D341Med (cell line): ENCODE measurements around the gene GSG1L.

ENCODE experiments used
- DNase-seq: peaks from one replicate; pipeline ENCODE4 v3.0.0; 2012; ENCODE audit warnings: low spot score

GSG1L gene

DNA sequence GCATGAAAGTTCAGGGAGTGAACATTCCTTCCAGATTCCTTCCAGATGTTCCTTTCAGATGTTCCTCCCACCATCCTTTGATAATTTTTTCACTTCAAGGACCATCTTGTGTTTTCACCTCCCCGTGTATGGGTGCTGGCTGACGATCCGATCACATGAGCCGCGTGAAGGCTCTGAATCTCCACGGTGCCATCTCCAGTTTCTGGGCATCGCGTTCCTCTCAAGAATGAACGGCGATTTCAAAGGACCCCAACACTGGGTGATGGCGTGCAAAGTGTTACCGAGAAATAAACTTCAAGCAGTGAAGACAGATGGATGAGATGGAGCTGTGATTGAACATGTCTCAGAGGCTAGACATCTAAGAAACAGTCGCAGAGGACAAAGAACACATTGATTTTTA is 245.3 kb downstream of the GSG1L start:
- no peak for DNase-seq

DNA sequence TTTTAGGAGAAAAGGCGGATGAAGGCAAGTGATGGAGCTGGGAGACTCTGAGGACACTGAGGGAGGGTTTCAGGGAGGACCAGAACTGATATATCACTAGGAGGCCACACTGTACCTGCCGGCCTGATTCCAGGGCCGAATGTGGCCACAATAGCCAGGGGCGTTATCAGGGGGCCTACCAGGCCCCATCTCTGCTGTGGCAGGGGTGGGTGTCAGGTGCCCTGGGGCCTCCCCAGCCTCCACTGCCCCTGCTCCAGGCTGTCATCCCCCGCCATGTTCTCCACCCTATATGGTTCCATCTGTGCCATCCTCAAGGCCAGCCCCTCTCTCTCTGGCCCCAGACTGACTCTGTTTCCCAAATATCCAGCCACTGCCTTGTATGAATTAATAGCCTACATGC is 246.5 kb downstream of the GSG1L start:
- no peak for DNase-seq

DNA sequence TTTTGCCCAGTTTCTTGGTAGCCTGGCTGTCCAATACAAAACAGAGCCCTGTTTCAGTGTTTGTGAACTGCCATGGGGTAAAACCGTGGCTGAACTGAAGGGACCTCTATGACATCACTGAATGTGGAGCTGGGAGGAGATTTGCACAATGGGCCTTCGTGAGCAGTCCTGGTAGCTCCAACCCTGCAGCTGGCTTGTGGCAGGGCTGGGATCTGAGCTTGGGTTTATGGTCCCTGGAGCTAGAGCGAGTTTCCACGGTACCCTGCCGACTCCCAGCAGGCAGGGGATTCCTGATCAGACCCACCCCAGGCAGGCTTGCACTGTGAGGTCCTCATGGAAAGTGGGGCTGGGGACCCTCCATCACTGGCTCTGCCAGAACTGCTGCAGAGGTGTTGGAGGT is 247.0 kb downstream of the GSG1L start:
- no peak for DNase-seq

DNA sequence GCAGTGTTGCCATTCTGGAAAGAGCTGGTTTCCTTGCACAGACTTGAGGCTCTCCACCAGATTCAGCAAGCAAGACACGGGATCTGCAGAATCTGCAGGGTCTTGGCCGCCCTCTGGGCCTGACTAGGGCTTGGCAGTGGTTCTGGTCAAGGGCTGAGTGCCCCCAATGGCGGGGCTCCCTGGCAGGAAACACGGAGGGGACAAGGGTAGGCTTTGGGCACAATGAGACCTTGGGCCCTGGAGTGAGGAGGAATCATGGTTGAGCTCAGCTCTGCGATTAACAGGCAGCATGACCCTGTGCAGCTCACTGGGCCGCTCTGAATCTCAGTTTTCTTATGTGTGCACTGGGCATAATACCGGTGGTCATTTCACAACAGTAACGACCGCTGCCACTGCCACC is 249.9 kb downstream of the GSG1L start:
- peak; percentile 3 for DNase-seq

DNA sequence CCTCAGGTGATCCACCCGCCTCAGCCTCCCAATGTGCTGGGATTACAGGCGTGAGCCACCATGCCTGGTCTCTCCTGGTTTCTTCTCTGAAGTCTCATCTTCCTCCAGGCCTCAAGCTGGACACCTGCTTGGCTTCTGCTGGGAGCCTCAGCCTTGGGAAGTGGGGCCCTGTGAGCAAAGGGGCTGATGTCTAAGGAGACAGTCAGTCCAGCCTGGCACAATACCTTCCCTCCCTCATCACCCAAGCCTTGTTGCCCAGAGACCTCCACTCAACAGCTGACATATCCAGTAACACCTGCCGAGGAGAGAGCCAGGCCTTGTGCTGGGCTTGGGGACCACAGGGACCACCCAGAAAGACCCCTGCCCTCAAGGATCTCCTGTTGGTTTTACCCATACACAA is 251.6 kb downstream of the GSG1L start:
- peak; percentile 8 for DNase-seq

DNA sequence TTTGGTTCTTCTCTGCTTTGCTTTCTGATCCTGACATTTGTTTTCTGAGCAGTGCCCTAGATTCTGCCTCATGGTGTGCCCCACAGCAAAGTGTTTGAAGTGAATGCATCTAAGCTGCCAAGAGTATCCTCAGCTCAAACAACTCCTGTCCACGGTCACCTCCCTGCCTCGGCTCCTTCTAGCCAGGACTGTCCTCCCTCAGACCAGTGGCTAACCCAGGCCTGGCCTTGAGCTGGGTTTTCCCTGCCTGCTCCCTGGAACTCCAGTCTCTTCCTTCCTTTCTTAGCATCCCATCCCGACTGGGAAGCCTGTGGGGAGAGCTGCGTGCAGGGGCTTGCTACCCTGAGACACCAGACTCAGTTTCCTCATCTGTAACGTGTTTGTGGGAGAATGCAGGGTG is 256.5 kb downstream of the GSG1L start:
- no peak for DNase-seq

DNA sequence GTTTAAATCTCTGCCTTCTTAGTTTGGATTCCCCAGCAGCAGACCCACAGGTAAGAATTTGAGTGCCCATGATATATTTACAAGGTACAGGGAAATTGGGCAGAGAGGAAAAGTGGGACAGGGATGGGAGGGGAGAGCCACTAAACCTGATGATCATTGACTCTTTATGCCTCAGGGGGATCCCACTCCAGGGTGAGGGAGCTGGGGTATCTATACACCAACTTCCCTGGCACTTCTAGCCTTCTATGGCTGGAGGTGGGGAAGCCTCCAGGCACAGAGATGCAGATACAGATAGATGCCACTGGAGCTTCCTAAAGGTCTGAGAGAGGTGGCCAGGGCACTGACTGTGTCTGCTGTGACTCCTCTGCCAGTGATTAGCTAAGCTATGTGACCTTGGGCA is 257.1 kb downstream of the GSG1L start:
- no peak for DNase-seq

DNA sequence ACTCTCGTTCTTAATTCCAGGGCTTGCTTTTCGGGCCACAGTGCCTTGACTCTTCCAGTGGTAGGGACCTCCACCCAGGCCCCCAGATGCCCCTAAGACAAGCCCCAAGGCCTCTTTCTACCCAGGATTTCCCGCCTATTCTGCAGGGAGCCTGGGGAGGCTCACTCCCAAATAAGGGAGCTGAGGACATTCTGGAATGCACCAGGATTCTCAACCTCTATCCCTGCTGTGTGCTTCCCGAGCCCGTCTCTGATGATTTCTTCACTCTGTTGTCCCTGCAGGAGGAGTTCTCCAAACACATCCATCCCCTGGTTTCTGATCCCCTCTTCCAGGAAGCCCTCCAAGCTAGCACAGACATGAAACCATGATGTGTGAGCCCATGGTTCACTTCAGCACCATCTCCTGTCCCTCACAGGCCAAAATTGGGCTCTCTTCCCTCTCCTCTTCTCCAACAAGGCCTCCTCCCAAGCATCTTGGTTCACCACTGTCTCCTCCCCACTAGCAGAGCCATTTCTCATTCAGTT is 257.6 kb downstream of the GSG1L start:
- no peak for DNase-seq

DNA sequence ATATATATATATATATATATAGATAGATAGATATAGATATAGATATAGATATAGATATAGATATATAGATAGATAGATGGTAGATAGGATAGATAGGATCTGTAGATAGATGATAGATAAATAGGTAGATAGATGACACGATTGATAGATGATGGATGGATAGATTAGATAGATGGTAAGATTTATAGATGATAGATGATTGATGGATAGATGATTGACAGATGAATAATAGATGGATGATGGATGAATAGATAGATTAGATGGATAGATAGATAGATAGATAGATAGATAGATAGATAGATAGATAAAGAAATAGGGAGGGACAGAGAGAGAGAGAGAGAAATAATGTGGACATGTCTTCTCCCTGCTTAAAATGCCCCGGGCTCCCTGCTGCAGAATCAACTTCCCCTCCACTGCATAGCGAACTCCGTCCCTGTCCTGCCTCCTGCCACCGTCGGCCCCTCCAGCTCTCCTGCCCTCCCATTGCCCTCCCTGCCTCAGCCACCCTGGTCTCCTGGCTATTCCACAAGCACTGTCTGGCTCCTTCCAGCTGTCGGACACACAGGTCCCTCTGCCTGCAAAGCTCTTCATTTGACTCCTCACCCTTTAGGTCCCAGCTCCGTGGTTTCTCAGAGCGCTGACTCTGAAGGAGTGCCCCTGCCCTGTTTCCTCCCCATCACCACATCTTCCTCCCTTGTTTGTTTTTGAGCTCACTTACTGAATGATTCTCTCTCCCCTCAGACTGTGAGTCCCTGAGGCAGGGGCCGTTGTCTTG is 259.6 kb downstream of the GSG1L start:
- no peak for DNase-seq

DNA sequence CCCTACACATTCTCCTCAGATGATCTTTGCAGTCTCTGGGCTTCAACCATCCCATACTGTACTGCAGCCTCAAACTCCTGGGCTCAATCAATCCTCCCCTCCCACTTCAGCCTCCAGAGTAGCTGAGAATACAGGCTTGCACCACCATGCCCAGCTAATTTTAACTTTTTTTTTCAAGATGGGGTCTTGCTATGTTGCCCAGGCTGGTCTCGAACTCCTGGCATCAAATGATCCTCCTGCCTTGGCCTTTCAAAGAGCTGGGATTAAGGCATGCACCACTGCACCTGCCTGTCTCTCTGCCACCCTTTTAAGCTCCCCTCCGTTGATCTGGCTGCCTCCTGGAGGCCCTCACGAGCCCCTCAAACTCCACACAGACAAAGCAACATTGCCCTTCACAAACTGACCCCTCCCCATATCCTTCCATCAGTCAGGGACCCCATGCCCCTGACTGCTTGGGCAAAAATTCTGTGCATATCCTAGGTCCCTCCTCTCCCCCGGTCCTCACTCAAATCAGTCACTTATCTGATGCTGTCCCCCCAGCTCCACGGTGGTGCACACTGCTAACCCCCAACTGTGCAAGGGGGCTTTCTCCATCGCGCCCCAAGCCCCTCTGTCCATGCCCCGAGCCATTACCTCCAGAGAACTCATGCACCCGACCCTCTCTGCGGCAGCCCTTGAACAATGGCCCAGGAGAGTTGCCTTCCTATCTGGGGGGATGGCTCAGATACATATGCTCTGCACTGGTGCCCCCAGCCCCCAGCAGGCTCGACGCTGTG is 260.7 kb downstream of the GSG1L start:
- no peak for DNase-seq

DNA sequence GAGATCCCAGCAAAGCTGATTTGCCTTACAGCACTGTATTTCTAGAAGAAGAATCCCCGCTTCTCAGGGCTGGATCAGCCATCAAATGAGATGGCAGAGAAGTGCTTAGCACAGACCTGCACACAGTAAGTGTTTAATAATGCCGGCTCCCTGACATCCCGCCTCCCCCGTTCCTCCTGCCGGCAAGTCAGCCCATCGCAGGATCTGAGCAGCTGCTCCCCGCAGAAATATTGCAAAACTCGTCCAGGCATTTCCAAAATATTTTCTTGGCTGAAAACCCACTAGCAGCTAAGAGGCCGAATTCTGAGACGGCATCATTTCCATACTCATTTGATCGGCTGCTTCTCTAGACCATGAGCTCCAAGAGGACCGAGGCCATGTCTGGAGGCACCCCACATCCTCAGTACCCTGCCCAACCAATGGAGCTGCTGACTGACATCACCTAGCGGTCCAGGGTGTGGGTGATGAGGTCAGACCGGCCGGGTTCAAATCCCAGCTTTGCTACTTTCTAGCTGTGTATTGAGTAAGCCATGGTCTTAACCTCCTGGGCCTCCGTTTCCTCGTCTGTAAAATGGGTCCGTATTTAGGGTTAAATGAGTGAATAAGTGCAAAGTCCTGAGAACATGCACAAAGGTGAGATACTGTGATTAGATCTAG is 262.1 kb downstream of the GSG1L start:
- no peak for DNase-seq

DNA sequence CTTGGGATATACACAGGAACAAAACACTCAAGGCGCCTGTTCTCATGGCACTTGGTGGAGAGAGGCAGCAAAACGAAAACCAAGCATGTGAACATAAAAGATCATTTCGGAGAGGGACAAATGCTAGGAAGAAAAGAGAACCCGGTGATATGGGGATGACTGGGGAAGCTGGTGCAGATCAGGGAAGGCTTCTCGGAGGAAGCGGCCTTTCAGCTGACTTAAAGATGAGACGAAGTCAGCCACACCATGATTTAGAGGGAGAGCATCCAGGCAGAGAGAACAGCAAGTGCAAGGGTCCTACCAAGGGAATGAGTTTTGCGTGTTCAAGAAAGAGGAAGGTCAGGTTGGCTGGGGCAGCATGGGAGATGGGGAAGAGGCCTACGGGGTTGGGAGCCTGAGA is 262.7 kb downstream of the GSG1L start:
- DNase-seq, result no peak

DNA sequence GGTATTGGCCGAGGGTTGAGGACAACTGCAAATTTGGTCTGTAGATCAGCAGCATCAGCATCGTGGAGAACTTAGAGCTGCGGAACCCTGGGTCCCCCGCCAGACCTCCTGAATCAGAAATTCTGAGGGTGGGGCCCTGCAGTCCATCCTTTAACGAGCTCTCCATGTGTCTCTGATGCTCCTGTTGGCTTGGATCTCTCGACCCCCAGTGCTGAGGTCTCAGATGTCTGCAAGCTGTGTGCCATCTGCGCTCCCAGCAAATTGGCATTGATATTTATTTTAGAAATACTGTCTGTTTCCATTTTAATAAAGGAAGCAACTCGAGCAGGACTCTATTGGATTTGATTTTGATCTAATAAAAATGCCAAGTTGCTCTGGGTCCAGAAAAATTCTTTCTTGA is 263.6 kb downstream of the GSG1L start:
- DNase-seq, result no peak

DNA sequence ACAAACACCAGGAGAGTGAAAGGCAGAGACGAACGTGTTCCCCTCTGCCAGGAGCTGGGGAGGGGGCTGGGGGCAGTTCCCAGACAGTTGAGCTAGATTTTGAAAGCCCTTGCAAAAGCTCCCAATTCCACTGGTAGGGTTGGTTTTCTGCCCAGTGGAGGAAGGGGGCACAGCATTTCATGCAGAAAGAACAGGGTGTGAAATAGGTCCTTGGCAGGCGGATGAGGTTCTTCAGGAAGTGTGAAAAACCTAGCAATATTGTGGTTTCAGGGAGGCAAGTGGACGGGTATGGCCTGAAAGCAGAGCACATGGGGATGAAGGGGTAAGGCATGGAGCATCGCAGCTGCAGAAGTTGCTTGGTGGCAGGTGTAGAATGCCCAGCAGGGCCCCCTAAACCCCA is 265.3 kb downstream of the GSG1L start:
- no peak for DNase-seq

DNA sequence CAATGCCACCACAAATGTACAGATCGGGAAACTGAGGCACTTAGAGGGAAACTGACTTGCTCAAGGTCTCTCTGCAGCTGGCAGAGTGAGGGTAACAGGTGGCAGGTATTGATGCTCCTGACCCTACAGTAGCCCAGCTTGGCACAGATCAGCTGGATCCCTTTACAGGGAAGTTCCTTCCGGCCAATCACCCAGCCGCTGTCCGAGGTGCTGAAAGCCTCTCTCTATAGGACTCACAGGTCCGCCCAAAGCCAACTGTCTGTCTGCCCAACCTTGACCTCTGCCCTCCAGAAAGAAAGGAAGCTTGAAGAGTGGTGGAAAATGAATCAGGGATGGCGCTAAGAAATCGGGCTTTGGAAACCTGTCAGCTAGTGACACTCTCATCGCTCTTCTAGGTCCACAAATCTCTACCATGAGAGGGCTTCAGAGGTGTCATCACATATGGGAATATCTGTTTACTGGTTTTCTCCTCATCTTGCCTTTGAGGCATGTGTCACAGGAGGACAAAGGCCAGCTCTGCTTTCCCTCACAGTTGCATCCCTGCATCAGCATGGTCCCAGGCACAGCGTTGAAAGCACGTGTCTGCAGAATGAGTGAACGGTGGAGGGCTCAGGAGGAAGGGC is 267.4 kb downstream of the GSG1L start:
- no peak for DNase-seq

DNA sequence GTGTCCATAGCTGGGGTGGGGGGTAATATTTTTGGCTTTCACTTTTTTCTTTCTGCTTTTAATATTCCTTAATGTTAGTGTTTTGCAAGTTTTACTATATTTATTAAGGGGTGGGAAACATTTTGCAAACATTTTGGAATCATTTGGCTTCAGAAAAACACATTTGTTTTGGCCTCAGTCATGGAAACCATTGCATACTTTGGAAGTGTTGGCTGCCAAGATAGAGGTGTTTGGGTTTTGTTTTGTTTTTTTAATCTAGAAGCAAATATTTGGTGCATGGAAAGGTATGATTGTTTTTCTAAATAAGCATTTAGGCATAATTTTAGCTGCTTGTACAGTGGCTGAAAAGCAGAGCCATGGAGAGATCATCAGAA is 270.3 kb downstream of the GSG1L start:
- DNase-seq, result no peak

DNA sequence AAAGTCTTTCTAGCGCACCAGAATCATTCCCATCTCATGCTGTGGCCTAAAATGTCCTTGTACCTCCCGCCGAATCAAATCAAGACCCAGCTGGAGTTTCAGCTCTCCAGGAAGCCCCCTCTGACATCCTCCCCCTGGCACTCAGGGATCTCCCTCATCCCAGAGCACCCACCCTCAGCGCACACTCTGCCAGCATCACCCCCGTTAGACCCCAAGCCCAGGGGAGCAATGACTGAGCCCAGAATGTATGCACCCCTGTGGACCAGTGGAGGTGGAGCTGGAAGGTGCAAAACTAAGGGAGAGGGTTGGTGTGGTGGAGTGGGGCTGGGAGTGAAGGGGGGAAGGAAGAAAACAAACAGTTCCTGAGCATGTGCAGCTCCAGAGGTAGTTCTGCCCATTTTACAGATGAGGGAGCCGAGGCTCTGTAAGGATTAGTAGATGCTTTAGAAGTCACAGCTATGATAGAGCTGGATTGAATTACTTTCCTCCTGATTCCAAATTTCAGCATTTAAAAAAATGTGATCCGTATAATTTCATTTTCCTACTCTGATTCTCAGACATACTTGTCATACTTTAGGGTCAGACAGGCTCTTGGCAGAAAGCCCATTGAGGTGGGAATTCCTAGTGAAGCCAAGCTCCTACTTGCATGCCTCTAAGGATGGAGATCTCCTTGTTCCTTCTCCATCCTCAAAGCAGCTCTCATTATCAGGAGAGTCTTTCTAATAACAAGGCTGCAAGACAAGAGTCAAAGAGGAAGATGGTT is 270.8 kb downstream of the GSG1L start:
- DNase-seq, result no peak

DNA sequence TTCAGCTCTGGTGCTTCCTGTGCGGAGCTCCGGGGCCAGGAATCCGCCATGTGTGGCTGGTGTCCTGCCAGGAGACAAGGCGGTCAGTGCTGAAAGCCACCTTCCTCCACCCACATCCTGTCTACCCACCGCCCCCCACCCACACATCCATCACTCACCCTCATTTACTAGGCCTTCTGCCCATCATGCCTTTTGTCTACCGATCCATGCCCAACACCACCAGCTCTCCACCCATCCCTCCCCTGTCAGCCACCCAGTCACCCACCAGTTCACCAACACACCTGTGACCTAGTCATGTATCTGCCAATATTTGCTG is 272.2 kb downstream of the GSG1L start:
- no peak for DNase-seq

DNA sequence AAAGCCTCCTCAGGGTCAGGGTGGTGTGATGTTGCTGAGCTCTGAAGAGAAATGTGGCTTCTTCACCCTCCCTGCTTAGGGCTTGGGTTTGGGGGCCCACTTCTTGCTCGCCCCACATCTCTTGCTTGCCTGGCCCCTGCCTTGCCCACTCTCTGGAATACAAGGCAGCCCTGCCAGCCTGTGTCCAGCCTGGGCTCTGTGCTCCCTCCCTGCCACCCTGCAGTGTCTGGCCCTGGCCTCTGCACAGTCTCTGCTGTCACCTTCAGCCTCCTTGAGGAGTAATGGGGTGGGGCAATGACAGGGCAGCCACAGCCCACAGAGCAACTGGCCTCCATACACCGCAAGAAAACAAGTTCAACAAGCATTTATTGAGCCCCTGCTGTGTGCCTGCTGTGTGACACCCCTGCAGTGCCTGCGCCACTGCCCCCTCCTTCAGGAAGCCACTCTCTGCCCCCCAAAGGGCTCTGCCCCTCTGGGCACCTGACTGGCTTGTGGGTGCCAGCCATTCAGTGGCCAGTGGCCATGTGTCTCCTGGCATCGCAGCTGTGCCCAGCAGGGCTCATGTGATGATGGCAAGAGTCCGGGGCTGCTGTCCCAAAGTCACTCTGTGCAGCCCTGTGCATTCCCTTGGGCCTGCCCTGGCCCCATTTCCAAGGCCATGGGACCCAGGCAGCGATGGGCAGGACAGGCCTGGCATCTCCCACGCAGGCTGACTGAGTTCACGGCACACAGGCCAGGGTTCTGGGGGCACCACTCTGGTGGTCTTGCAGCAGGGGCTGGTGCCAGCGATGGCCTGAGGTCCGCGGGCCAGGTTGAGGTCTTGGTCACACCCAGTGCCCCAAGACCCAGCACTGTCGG is 272.7 kb downstream of the GSG1L start:
- no peak for DNase-seq

DNA sequence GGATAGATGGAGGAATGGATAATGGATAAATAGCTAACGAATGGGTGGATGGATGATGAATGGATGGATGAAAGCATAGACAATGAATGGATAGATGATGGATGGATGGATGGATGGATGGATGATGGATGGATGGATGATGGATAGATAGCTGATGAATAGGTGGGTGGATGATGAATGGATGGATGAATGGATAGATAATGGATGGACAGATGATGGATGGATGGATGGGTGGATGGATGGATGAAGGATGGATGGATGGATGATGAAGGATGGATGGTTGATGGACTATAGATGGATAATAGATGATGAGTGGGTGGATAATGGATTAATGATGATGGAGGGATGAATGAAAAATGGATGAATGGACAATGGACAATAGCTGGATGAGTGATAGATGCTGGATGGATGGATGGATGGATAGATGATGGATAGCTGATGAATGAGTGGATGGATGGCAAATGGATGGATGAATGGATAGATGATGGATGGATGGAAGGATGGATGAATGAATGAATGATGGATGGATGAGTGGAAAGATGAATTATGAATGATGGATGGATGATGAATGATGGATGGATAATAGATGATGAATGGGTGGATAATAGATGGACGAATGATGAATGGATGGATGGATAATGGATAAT is 273.8 kb downstream of the GSG1L start:
- no peak for DNase-seq

DNA sequence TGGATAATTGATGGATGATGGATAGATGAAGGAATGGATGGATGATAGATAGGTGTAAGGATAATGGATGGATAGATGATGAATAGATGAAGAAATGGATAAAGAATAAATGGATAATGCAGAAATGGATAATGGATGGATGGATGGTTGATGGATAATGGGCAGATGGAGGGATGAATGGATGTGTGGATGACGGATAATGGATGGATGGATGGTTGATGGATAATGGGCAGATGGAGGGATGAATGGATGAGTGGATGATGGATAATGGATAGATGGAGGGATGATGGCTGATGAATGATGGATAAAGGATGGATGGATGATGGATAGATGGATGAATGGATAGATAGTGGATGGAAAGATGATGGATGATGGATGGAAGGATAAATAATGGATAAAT is 274.4 kb downstream of the GSG1L start:
- no peak for DNase-seq
